Measurements from ENCODE around the gene INCENP.

The INCENP gene

DNA sequence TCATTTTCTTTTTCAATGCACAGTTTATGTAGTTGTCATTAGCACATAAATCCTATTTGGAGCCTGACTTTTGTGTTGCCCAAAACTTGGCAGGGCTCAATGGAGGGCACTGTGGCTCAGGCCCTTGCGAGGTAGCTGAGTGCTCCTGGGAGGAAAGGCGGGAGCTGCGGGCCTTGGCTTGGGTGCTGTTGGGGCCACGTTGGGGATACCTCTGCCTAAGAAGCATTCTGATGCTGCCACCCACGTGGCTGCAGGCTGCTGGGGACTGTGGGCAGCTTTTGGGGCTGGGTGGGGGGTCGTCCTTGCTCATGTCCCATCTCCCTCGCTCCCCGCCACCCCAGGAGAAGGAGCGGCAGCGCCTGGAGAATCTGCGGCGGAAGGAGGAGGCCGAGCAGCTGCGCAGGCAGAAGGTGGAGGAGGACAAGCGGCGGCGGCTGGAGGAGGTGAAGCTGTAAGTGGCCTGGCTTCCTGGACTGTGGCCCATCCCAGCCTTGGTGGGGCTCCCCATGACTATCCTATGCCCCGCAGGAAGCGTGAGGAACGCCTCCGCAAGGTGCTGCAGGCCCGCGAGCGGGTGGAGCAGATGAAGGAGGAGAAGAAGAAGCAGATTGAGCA, 20.9 kb downstream of the INCENP start:
- peaks cover 6% of the 10 kb centered on the region for H3K4me1 Mint-ChIP-seq
- ATAC-seq: no peak
- no peak overlapping the region for H3K4me3 Mint-ChIP-seq
- peak overlapping the region; percentile 79 for H3K27ac Mint-ChIP-seq
- DNase-seq (ENCODE audit: low spot score in 2 of 2): no peak
- peaks cover 56% of the 10 kb centered on the region for H3K36me3 Mint-ChIP-seq
- no peaks in the 10 kb centered on the region for H3K9me3 Mint-ChIP-seq

- H3K27ac Mint-ChIP-seq: peak overlapping the region; percentile 79
- peaks cover 6% of the 10 kb centered on the region for H3K4me1 Mint-ChIP-seq
Observed at GRCh38 chr11:62145261-62145871, 21.6 kb downstream of the INCENP start.

GRCh38 chr11:62146476-62147200, 22.8 kb downstream of the INCENP start:
- Mint-ChIP-seq H3K4me1 (peaks cover 6% of the 10 kb centered on the region), H3K36me3 (peaks cover 68% of the 10 kb centered on the region), H3K27ac (peak overlapping the region; percentile 34), H3K9me3 (no peaks in the 10 kb centered on the region), H3K4me3 (no peak overlapping the region)
- ATAC-seq (no peak), DNase-seq (ENCODE audit: low spot score in 2 of 2) (no peak)

More at GRCh38 chr11:62145261-62145871, 21.6 kb downstream of the INCENP start:
- H3K4me3 Mint-ChIP-seq: no peak overlapping the region
- peaks cover 60% of the 10 kb centered on the region for H3K36me3 Mint-ChIP-seq
- H3K9me3 Mint-ChIP-seq: no peaks in the 10 kb centered on the region
- DNase-seq (ENCODE audit: low spot score in 2 of 2) (no peak), ATAC-seq (no peak)

DNA sequence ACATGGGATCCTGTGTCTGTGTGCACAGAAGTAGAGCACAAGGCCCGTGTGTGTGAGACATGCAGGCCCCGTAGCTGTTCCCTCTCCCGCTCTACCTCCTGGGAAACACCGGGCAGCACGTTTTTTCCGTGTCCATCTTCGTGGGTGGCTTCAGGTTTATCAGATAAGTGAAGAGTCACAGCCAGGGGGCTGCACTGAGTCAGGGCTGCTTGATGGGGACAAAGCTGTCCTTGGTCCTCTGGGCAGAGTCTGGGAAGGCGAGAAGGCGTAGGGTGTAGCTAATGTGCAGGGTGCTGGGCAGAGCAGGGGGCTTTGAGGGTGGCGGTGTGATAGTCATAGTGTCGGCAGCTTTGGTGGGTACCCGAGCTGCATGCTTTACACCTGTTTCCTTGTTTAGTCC, 23.7 kb downstream of the INCENP start:
- H3K36me3 Mint-ChIP-seq: peaks cover 66% of the 10 kb centered on the region
- ATAC-seq (no peak), DNase-seq (ENCODE audit: low spot score in 2 of 2) (no peak)
- H3K4me3 Mint-ChIP-seq: no peak overlapping the region
- H3K4me1 Mint-ChIP-seq: peaks cover 6% of the 10 kb centered on the region
- no peaks in the 10 kb centered on the region for H3K9me3 Mint-ChIP-seq
- no peak overlapping the region for H3K27ac Mint-ChIP-seq

- peaks cover 6% of the 10 kb centered on the region for H3K4me1 Mint-ChIP-seq
- no peak overlapping the region for H3K4me3 Mint-ChIP-seq
- H3K27ac Mint-ChIP-seq: no peak overlapping the region
- ATAC-seq: no peak
- no peaks in the 10 kb centered on the region for H3K9me3 Mint-ChIP-seq
- peaks cover 71% of the 10 kb centered on the region for H3K36me3 Mint-ChIP-seq
- DNase-seq (ENCODE audit: low spot score in 2 of 2): no peak
Observed at GRCh38 chr11:62148271-62148980, 24.6 kb downstream of the INCENP start.

DNA sequence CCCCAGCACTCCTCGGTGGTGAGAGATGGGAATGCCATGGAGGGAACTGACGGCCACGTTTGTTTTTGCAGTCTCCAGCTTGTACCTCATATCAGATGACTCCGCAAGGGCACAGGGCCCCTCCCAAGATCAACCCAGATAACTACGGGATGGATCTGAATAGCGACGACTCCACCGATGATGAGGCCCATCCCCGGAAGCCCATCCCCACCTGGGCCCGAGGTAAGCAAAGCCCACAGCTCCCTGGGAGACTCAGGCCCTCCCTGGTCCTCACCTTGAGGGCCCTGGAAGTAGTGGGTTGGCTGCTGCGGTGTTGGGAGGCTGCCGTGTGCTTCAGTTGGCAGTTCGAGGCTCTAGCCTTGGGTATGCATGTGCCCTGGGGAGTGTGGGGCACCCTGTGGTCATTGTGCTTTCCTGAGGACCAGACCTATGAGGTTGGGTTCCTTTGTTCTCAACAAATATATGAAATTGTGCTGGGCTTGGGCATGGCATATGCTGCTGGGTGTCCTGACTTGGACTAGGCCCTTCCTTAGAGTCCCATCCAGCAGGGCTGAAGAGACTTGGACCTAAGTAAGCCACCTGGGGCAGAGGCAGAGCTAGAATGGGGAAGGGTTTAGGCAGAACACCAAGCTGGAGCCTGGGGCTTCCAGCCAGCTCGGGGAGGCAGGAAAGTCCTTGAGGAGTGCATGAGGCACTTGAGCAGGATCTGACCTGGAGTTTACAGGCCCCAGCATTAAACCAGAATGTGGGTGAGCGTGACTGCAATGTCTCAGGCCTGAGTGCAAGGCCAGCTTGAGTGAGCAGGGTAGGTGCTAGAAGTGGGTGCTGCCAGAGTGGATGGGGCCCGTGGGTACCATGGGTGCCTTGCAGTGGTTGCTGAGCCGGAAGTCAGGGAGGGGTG, 26.4 kb downstream of the INCENP start:
- Mint-ChIP-seq H3K27ac (no peak overlapping the region), H3K9me3 (no peaks in the 10 kb centered on the region), H3K4me1 (peaks cover 6% of the 10 kb centered on the region), H3K4me3 (no peak overlapping the region), H3K36me3 (peaks cover 70% of the 10 kb centered on the region)
- ATAC-seq (peak; percentile 17), DNase-seq (ENCODE audit: low spot score in 2 of 2) (no peak)

DNA sequence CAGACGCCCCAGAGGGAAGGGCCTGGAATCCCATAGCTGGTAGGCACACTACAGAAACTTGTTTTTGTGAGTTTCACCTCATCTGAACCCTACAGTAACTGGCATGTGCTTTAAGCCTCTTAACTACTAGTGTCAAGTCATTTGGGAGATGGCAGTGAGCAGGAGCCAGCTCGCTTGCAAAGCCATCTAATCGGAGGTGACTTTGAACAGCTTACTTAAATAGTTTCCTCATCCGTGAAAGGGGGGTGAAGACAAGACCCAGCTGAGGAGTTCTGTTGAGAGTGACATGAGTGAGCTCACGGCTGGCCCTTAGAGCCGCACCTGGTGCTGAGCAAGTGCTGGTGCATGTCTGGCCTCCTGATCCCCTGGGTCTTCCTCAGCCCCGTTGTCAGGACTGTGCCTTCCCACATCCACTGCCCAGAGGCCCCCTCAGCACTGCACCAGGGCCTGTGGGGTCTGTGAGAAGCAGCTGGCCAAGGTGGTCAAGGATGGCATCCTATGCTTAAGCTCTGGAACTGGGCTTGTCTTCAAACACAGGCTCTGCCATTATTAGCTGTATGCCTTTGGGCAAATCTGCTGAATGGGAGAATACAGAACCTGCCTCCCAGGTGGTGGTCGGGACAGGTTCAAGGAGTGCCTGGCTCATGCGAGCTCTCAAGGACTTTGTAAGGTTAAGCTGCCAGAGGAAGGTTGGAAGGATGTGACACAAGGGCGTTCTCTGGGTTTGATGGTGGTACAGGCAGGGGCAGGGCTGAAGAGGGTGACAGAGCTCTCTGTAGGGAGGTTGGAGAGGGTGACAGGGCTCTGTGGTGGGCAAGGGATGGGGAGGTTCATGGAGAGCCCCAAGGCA, 27.3 kb downstream of the INCENP start:
- H3K36me3 Mint-ChIP-seq: peaks cover 66% of the 10 kb centered on the region
- no peaks in the 10 kb centered on the region for H3K9me3 Mint-ChIP-seq
- H3K27ac Mint-ChIP-seq: no peak overlapping the region
- DNase-seq (ENCODE audit: low spot score in 2 of 2): no peak
- ATAC-seq: no peak
- H3K4me1 Mint-ChIP-seq: peaks cover 6% of the 10 kb centered on the region
- H3K4me3 Mint-ChIP-seq: no peak overlapping the region

- H3K4me3 Mint-ChIP-seq: no peak overlapping the region
- no peaks in the 10 kb centered on the region for H3K9me3 Mint-ChIP-seq
- no peaks in the 10 kb centered on the region for H3K4me1 Mint-ChIP-seq
- ATAC-seq (no peak), DNase-seq (ENCODE audit: low spot score in 2 of 2) (no peak)
- no peak overlapping the region for H3K27ac Mint-ChIP-seq
- peaks cover 60% of the 10 kb centered on the region for H3K36me3 Mint-ChIP-seq
Observed at GRCh38 chr11:62151737-62152102, 27.9 kb downstream of the INCENP start.

- Mint-ChIP-seq H3K9me3 (no peaks in the 10 kb centered on the region), H3K4me3 (no peak overlapping the region), H3K36me3 (peaks cover 53% of the 10 kb centered on the region), H3K4me1 (no peaks in the 10 kb centered on the region), H3K27ac (no peak overlapping the region)
- DNase-seq (ENCODE audit: low spot score in 2 of 2) (no peak), ATAC-seq (no peak)
Observed at GRCh38 chr11:62152245-62153086, 28.7 kb downstream of the INCENP start.

DNA sequence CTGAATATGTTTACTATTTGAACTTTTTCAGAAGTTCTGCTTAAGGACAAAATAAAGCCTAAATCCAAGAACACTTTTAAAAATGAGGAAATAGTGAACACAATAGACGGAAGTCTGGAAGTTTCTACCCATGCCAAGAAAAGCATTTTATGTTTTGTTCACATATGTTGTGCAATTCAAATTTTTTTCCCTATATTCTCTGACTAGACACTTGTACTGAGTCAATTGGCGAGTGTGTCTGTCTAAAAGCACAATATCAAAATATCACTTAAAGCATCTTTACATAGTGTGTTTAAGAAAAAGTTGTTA, 29.2 kb downstream of the INCENP start:
- peaks cover 47% of the 10 kb centered on the region for H3K36me3 Mint-ChIP-seq
- H3K4me3 Mint-ChIP-seq: no peak overlapping the region
- H3K9me3 Mint-ChIP-seq: no peaks in the 10 kb centered on the region
- H3K4me1 Mint-ChIP-seq: no peaks in the 10 kb centered on the region
- H3K27ac Mint-ChIP-seq: no peak overlapping the region
- ATAC-seq (no peak), DNase-seq (ENCODE audit: low spot score in 2 of 2) (no peak)

DNA sequence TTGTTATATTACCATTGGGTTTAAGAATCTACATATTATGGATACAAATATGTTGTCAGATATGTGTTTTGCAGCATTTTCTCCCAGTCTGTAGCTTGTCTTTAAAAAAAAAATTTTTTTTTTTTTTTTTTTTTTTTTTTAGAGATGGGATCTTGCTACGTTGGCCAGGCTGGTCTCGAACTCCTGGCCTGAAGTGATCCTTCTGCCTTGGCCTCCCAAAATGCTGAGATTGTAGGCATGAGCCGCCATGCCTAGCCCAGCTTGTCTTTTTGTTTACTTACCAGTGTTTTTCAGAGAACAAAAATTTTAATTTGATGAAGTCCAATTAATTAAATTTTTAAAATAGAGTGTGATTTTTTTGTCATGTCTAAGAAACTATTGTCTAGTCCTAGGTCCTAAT, 29.8 kb downstream of the INCENP start:
- ATAC-seq: no peak

DNA sequence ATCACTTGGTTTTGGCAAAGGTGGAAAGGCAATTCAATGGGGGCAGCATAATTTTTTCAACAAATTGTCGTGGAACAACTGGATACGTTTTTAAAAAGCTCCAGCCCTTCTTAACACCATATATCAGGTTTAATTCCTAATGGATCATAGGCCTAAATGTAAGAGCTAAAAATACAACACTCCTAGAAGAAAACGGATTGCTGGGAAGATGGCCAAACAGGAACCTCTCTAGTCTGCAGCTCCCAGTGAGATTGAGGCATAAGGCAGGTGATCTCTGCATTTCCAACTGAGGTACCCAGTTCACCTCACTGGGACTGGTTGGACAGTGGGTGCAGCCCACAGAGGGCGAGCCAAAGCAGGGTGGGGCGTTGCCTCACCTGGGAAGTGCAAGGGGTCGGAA, 33.8 kb downstream of the INCENP start:
- H3K27ac Mint-ChIP-seq: no peak overlapping the region
- no peaks in the 10 kb centered on the region for H3K4me1 Mint-ChIP-seq
- H3K4me3 Mint-ChIP-seq: no peak overlapping the region

More for the DNA sequence above, 29.8 kb downstream of the INCENP start:
- H3K9me3 Mint-ChIP-seq: no peaks in the 10 kb centered on the region
- H3K4me3 Mint-ChIP-seq: no peak overlapping the region
- H3K4me1 Mint-ChIP-seq: no peaks in the 10 kb centered on the region
- peaks cover 47% of the 10 kb centered on the region for H3K36me3 Mint-ChIP-seq
- H3K27ac Mint-ChIP-seq: no peak overlapping the region
- no peak for DNase-seq (ENCODE audit: low spot score in 2 of 2)

DNA sequence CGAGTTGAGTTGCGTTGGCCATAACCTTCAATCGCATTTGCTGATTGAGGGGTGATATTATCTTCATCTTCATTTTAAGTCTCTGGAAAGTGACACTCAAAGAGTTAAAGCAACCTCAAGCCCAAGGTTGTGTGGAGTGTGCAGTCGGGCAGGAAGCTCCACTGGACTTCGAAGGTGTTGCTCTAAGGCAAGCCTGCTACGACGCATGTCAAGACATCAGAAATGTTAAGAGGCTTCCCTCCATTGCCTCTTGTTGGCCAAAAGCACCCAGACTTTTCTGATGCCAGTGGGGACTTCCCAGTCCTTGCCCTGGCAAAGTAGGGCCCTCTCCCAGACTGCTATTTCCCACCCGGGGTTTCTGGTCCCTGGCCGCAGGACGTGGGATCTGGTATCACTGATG, 42.6 kb downstream of the INCENP start:
- no peak for ATAC-seq
- DNase-seq (ENCODE audit: low spot score in 2 of 2): no peak
- Mint-ChIP-seq H3K27ac (no peak overlapping the region), H3K4me3 (no peak overlapping the region), H3K36me3 (no peaks in the 10 kb centered on the region), H3K4me1 (no peaks in the 10 kb centered on the region), H3K9me3 (no peaks in the 10 kb centered on the region)

More for the DNA sequence above, 33.8 kb downstream of the INCENP start:
- DNase-seq (ENCODE audit: low spot score in 2 of 2) (no peak), ATAC-seq (no peak)
- Mint-ChIP-seq H3K36me3 (peaks cover 21% of the 10 kb centered on the region), H3K9me3 (no peaks in the 10 kb centered on the region)
